A549 (cell line): ENCODE results near the gene ACTR8. TPM values are rescaled to one million over a fixed set of nuclear protein-coding genes. Genes with fewer than 3 reads are reported as not detected.

Source experiments
- ATAC-seq, 2 experiments: fragments of 200-7000 bp in 1 of 2; fragments of >200 bp in 1 of 2; cut with Nextera tagmentation in 1 of 2; cut with Tn5 transposase in 1 of 2; 3 replicates each; pipeline versions ENCODE4 v1.8.0 to v1.9.1; 2018 to 2020; ENCODE audit warnings: mild to moderate bottlenecking in 1 of 2, moderate library complexity in 1 of 2
- CTCF ChIA-PET: fragments of 300-600 bp; sonication (Branson Sonifier 250); formaldehyde crosslinking; extraction: SDS; loops from one replicate; lab custom pipeline; 2021; ENCODE audit warnings: antibody characterized with exemption, inconsistent platforms; lab: Yijun Ruan, JAX
- POLR2A ChIA-PET: fragments of 350-600 bp; formaldehyde crosslinking; extraction: SDS; loops from one replicate; lab custom pipeline; 2021; ENCODE audit warnings: antibody characterized with exemption, inconsistent platforms; lab: Yijun Ruan, JAX
- DNase-seq, 2 experiments: peaks; one replicate each; pipeline versions ENCODE4 v3.0.0 to v3.0.0-alpha.2; 2011 to 2016; ENCODE audit warnings: low read depth in 1 of 2, low spot score in 1 of 2
- FAIRE-seq: peaks from 2 replicates; lab custom pipeline; 2011; peaks lifted over from hg19 to GRCh38; lab: Jason Lieb, UNC
- H3K27ac ChIP-seq, 2 experiments: fragments of >200 bp; sonication (Bioruptor Twin); formaldehyde crosslinking; 3 replicates each; pipeline ENCODE4 v1.5.1; 2016 to 2017
- H3K4me1 ChIP-seq: fragments of >200 bp; sonication (Bioruptor Twin); formaldehyde crosslinking; 3 replicates; pipeline ENCODE4 v1.6.1; 2016
- H3K4me2 ChIP-seq: fragments of >200 bp; sonication (Bioruptor Twin); formaldehyde crosslinking; 3 replicates; pipeline ENCODE4 v1.6.1; 2016
- H3K4me3 ChIP-seq: fragments of >200 bp; sonication (Bioruptor Twin); formaldehyde crosslinking; 3 replicates; pipeline ENCODE4 v1.5.1; 2016
- H3K9me3 ChIP-seq: fragments of >200 bp; sonication (Bioruptor Twin); formaldehyde crosslinking; 3 replicates; pipeline ENCODE4 v1.6.1; 2016
- BCL3 ChIP-seq: fragments of >200 bp; sonication (Bioruptor Twin); formaldehyde crosslinking; IDR thresholded peaks from 3 replicates; pipeline ENCODE4 v1.6.1; 2016
- BHLHE40 ChIP-seq: IDR thresholded peaks from 2 replicates; pipeline ENCODE4 v1.6.1; 2012; ENCODE audit warnings: low read depth, low read length, inconsistent platforms
- CBX2 ChIP-seq: fragments of 200-600 bp; sonication (generic); IDR thresholded peaks from 2 replicates; pipeline ENCODE4 v1.6.1; 2016; ENCODE audit warnings: low read depth, mild to moderate bottlenecking, borderline replicate concordance
- CBX8 ChIP-seq: fragments of 200-600 bp; sonication (generic); IDR thresholded peaks from 2 replicates; pipeline ENCODE4 v1.6.1; 2016
- CHD2 ChIP-seq: fragments of 150-350 bp; IDR thresholded peaks from 2 replicates; pipeline ENCODE4 v1.6.1; 2014; ENCODE audit warnings: low read length; ENCODE audit not compliant: partially characterized antibody
- CTCF ChIP-seq: fragments of >200 bp; sonication (Bioruptor Twin); formaldehyde crosslinking; IDR thresholded peaks from 3 replicates; pipeline ENCODE4 v1.5.1; 2016
- ELK1 ChIP-seq: fragments of 150-350 bp; IDR thresholded peaks from 2 replicates; pipeline ENCODE4 v1.6.1; 2014; ENCODE audit warnings: low read depth, mild to moderate bottlenecking, low read length
- EP300 ChIP-seq, 2 experiments: fragments of >200 bp; sonication (Bioruptor Twin); formaldehyde crosslinking; IDR thresholded peaks; 2 replicates in 1 of 2; 3 replicates in 1 of 2; pipeline ENCODE4 v1.6.1; 2016 to 2017
- ESRRA ChIP-seq: fragments of 150-350 bp; IDR thresholded peaks from 2 replicates; pipeline ENCODE4 v1.6.1; 2014; ENCODE audit warnings: mild to moderate bottlenecking, low read length, borderline replicate concordance
- FOSB ChIP-seq: fragments of 250-450 bp; sonication (Bioruptor Pico); IDR thresholded peaks from 2 replicates; pipeline ENCODE4 v1.5.0; 2020; ENCODE audit warnings: mild to moderate bottlenecking, moderate library complexity
- FOSL2 ChIP-seq, 2 experiments: fragments of 450-650 bp in 1 of 2; fragments of >200 bp in 1 of 2; sonication (Bioruptor Twin) in 1 of 2; formaldehyde crosslinking; IDR thresholded peaks; 2 replicates each; pipeline versions ENCODE4 v1.5.0 to v1.6.1; 2016 to 2020; ENCODE audit warnings: mild to moderate bottlenecking in 1 of 2, moderate library complexity in 1 of 2
- GATA3 ChIP-seq: IDR thresholded peaks from 2 replicates; pipeline ENCODE4 v1.6.1; 2012; ENCODE audit warnings: borderline replicate concordance
- HEYL ChIP-seq: fragments of 250-450 bp; sonication (Bioruptor Pico); IDR thresholded peaks from 2 replicates; pipeline ENCODE4 v1.8.0; 2021; ENCODE audit warnings: mild to moderate bottlenecking, moderate library complexity
- HOXA7 ChIP-seq: fragments of 250-450 bp; sonication (Bioruptor Pico); IDR thresholded peaks from 2 replicates; pipeline ENCODE4 v1.5.0; 2020; ENCODE audit warnings: mild to moderate bottlenecking, moderate library complexity
- HOXB13 ChIP-seq: fragments of 250-450 bp; sonication (Bioruptor Pico); IDR thresholded peaks from 2 replicates; pipeline ENCODE4 v1.5.0; 2020; ENCODE audit warnings: low read depth, mild to moderate bottlenecking, moderate library complexity
- JUNB ChIP-seq: fragments of >200 bp; sonication (Bioruptor Twin); formaldehyde crosslinking; IDR thresholded peaks from 2 replicates; pipeline ENCODE4 v1.6.1; 2016
- KDM1A ChIP-seq: fragments of 200-600 bp; sonication (generic); IDR thresholded peaks from 2 replicates; pipeline ENCODE4 v1.6.1; 2016; ENCODE audit warnings: low read depth, mild to moderate bottlenecking
- MAFK ChIP-seq: fragments of 450-650 bp; IDR thresholded peaks from 2 replicates; pipeline ENCODE4 v1.6.1; 2014; ENCODE audit not compliant: partially characterized antibody
- NR3C1 ChIP-seq: fragments of >200 bp; sonication (Bioruptor Twin); formaldehyde crosslinking; IDR thresholded peaks from 3 replicates; pipeline ENCODE4 v1.6.1; 2017
- POLR2AphosphoS2 ChIP-seq: conservative IDR thresholded peaks from 2 replicates; pipeline ENCODE4 v1.6.1; 2012; ENCODE audit warnings: low read length, improper control_type of control experiment, inconsistent platforms
- RAD21 ChIP-seq, 2 experiments: fragments of >200 bp in 1 of 2; sonication (Bioruptor Twin) in 1 of 2; formaldehyde crosslinking in 1 of 2; IDR thresholded peaks in 1 of 2; conservative IDR thresholded peaks in 1 of 2; 2 replicates in 1 of 2; 3 replicates in 1 of 2; pipeline ENCODE4 v1.6.1; 2012 to 2018; ENCODE audit warnings: inconsistent platforms in 1 of 2
- RFX5 ChIP-seq: fragments of 450-650 bp; IDR thresholded peaks from 2 replicates; pipeline ENCODE4 v1.7.1; 2014; ENCODE audit warnings: antibody characterized with exemption, mild to moderate bottlenecking, moderate library complexity
- SMC3 ChIP-seq: fragments of >200 bp; sonication (Bioruptor Twin); formaldehyde crosslinking; IDR thresholded peaks from 3 replicates; pipeline ENCODE4 v1.6.1; 2018; ENCODE audit warnings: inconsistent platforms
- SREBF2 ChIP-seq: fragments of 450-650 bp; IDR thresholded peaks from 2 replicates; pipeline ENCODE4 v1.6.1; 2014; ENCODE audit warnings: mild to moderate bottlenecking, moderate library complexity
- TFCP2L1 ChIP-seq: fragments of 250-450 bp; sonication (Bioruptor Pico); IDR thresholded peaks from 2 replicates; pipeline ENCODE4 v1.5.0; 2021; ENCODE audit warnings: mild to moderate bottlenecking
- USF2 ChIP-seq: fragments of 450-650 bp; IDR thresholded peaks from 2 replicates; pipeline ENCODE4 v1.6.1; 2014; ENCODE audit warnings: antibody characterized with exemption
- ZC3H11A ChIP-seq: fragments of 450-650 bp; IDR thresholded peaks from 2 replicates; pipeline ENCODE4 v1.6.1; 2014; ENCODE audit warnings: antibody characterized with exemption, mild to moderate bottlenecking
- ZFP36 ChIP-seq: fragments of 450-650 bp; IDR thresholded peaks from 2 replicates; pipeline ENCODE4 v1.6.1; 2014; ENCODE audit warnings: borderline replicate concordance; ENCODE audit not compliant: partially characterized antibody
- WGBS: methylation state at CpG from one replicate; pipeline ENCODE4 v1.1.6; 2017; ENCODE audit errors: missing lambda C conversion rate; 5-methylcytosine and 5-hydroxymethylcytosine counted together
- polyA plus RNA-seq, 4 experiments: library from polyadenylated mRNA; depleted of rRNA in 3 of 4; stranded (reverse); fragments of >200 nt; fragmentation: RNase III in 1 of 4; extraction: RNeasy Plus Mini Kit Qiagen cat#74134 plus additional on column Dnase treatment in 1 of 4; gene quantifications; 2 replicates in 3 of 4; 3 replicates in 1 of 4; pipeline ENCODE4 v1.2.3, GENCODE V29; 2011 to 2017

ACTR8 gene
- polyA plus RNA-seq, 2 of the 4 experiments (the other 2 are of a cell fraction): 12.8 to 19.4 TPM

- POLR2A ChIA-PET: no interaction called here
- DNase-seq: no peak
- no peaks in the 10 kb centered on the region for H3K9me3 ChIP-seq
- no peak overlapping the region for H3K4me3 ChIP-seq
- no peak overlapping the region for H3K4me2 ChIP-seq
- WGBS: 66% methylated on average over 4 of the region's 5 CpGs
- H3K27ac ChIP-seq: no peak overlapping the region
- no peak for TF ChIP-seq CBX8
- no peak for TF ChIP-seq RAD21 (conservative IDR thresholded peaks at IDR 0.05 in 1 of 2, IDR thresholded peaks at IDR 0.05 in 1 of 2)
- no peak for TF ChIP-seq KDM1A
- TF ChIP-seq BHLHE40: no peak
- TF ChIP-seq, all 56 proteins: peak for 0
- ATAC-seq (no peak), FAIRE-seq (no peak)
- H3K4me1 ChIP-seq: no peaks in the 10 kb centered on the region
- CTCF ChIA-PET: interaction anchor here (1.1 kb wide), 1 partner anchor 25 kb away, joined by 4 read pairs; no protein-coding TSS in a partner anchor
Observed at GRCh38 chr3:53820084-53820483, 61.9 kb downstream of the ACTR8 start.

- no peak overlapping the region for H3K4me3 ChIP-seq
- POLR2A ChIA-PET: no interaction called here
- H3K27ac ChIP-seq: no peak overlapping the region
- H3K4me2 ChIP-seq: no peak overlapping the region
- CTCF ChIA-PET: interaction anchor here (1.1 kb wide), 1 partner anchor 26 kb away, joined by 4 read pairs; no protein-coding TSS in a partner anchor
- TF ChIP-seq SREBF2 (no peak), FOSL2 (IDR thresholded peaks at IDR 0.05) (no peak), FOSL2 (CRISPR knock-in tag; IDR thresholded peaks at IDR 0.05) (no peak), JUNB (no peak), ESRRA (no peak), CHD2 (no peak), MAFK (no peak), USF2 (no peak), FOSB (no peak), HEYL (CRISPR knock-in tag) (no peak), ZC3H11A (no peak), RAD21 (conservative IDR thresholded peaks at IDR 0.05 in 1 of 2, IDR thresholded peaks at IDR 0.05 in 1 of 2) (no peak), HOXB13 (CRISPR knock-in tag) (no peak), HOXA7 (CRISPR knock-in tag) (no peak), NR3C1 (no peak), CBX2 (no peak)
- 86% methylated on average over 9 of the region's 14 CpGs for WGBS
- no peak for DNase-seq
- FAIRE-seq: no peak
- no peaks in the 10 kb centered on the region for H3K4me1 ChIP-seq
- no peak for ATAC-seq
- no peaks in the 10 kb centered on the region for H3K9me3 ChIP-seq
Observed at GRCh38 chr3:53819163-53819868, 62.6 kb downstream of the ACTR8 start.

- 75% methylated on average over 10 of the region's 14 CpGs for WGBS
- Histone ChIP-seq H3K27ac (no peak overlapping the region), H3K9me3 (no peaks in the 10 kb centered on the region), H3K4me1 (no peaks in the 10 kb centered on the region), H3K4me2 (no peak overlapping the region), H3K4me3 (no peak overlapping the region)
- POLR2A ChIA-PET: no interaction called here
- no peak for DNase-seq
- CTCF ChIA-PET: no interaction called here
- FAIRE-seq: no peak
- TF ChIP-seq GATA3: no peak
- TF ChIP-seq EP300 (IDR thresholded peaks at IDR 0.05): no peak
- TF ChIP-seq ZFP36: no peak
- no peak for TF ChIP-seq MAFK
- no peak for TF ChIP-seq ELK1
- TF ChIP-seq SREBF2: no peak
- no peak for TF ChIP-seq TFCP2L1
- TF ChIP-seq JUNB: no peak
- no peak for TF ChIP-seq SMC3
- no peak for TF ChIP-seq RFX5
- no peak for TF ChIP-seq CBX2
- no peak for TF ChIP-seq POLR2AphosphoS2
- TF ChIP-seq HEYL (CRISPR knock-in tag): no peak
- no peak for TF ChIP-seq CTCF
- TF ChIP-seq ZC3H11A: no peak
- no peak for TF ChIP-seq BCL3
- TF ChIP-seq CBX8: no peak
- no peak for ATAC-seq
Observed at GRCh38 chr3:53818221-53819162, 63.5 kb downstream of the ACTR8 start.
